ENCODE data around the gene PNMA3.

DNA sequence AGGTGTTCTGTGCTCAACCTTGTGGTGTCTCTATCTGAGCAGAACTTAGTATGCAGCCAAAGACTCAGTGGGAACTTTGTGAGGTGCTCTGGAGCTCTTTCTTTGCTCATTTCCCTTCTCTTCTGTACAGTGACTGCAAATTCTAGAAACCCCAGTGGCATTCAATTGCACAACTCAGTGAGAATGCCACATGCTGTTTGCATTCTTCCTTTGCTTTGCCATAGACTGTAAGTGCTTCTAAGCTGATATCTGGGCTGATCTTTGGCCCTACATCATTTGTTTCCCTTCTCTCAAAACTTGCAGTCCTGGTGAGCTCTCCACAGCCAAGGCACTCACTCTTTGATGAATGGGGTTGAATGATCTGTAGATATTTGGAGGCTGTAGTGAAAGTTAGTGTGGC is 7.0 kb downstream of the PNMA3 start:
- TF ChIP-seq, protein P1, sequence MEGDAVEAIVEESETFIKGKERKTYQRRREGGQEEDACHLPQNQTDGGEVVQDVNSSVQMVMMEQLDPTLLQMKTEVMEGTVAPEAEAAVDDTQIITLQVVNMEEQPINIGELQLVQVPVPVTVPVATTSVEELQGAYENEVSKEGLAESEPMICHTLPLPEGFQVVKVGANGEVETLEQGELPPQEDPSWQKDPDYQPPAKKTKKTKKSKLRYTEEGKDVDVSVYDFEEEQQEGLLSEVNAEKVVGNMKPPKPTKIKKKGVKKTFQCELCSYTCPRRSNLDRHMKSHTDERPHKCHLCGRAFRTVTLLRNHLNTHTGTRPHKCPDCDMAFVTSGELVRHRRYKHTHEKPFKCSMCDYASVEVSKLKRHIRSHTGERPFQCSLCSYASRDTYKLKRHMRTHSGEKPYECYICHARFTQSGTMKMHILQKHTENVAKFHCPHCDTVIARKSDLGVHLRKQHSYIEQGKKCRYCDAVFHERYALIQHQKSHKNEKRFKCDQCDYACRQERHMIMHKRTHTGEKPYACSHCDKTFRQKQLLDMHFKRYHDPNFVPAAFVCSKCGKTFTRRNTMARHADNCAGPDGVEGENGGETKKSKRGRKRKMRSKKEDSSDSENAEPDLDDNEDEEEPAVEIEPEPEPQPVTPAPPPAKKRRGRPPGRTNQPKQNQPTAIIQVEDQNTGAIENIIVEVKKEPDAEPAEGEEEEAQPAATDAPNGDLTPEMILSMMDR (IDR thresholded peaks at IDR 0.05) = no peak
- TF ChIP-seq POLR2A (IDR thresholded peaks at IDR 0.05) = no peak
